Measurements from ENCODE around the gene RPL29.

GRCh38 chr3:52036222-52036694 lies 40.6 kb upstream of the RPL29 start:
- TF ChIP-seq POLR2A (IDR thresholded peaks at IDR 0.05) (no peak), CTCF (IDR thresholded peaks at IDR 0.05) (no peak)

Data from esophagus squamous epithelium (tissue), 4 donors.